Ammon's horn (tissue), 1 donor: Measurements from ENCODE around the gene EFNA3.

Experiments
- DNase-seq: peaks from one replicate; pipeline ENCODE4 v3.0.0-alpha.2; 2016; ENCODE audit warnings: low spot score

EFNA3 gene

GRCh38 chr1:155048449-155049334 lies 29.9 kb upstream of the EFNA3 start:
- no peak for DNase-seq

GRCh38 chr1:155049651-155050559 lies 28.7 kb upstream of the EFNA3 start:
- DNase-seq = no peak

DNA sequence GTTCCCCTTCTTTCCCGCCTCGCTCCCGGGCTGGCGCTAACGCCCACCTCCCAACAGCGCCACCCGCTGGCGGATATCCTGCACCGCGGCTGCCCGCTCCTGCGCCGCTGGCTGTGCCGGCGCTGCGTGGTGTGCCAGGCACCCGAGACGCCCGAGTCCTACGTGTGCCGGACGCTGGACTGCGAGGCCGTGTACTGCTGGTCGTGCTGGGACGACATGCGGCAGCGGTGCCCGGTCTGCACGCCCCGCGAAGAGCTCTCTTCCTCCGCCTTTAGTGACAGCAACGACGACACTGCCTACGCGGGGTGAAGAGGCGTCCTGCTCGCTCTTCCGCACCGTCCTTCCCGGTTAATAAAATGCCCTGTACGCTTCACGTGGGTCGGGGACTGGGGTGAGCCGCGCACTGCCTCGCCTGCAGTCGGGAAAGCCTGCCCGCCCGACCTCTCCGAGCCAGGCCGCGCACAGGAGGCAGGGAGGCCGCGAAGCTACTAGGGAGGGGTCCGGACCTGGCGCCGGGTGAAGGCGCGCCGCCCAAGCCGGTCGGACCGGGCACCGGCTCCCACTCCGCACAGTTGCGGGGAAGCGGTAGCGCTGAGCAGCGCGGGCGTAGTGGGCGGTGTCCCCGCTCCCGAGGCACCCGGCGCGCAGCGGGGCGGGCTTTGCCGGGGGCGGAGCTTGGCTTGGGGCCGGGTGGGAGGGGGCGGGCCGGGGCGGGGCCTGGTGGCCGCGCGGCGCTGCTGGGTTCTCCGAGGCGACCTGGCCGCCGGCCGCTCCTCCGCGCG lies 27.9 kb upstream of the EFNA3 start, which contains the start of gene ADAM15:
TSS of gene ADAM15 (plus strand) at position 757 of the 782 bp plus-strand sequence. CDS start 71 bp downstream, outside the sequence.
- peak; percentile 82 for DNase-seq

- DNase-seq = no peak
Measured at GRCh38 chr1:155051342-155051776, 27.3 kb upstream of the EFNA3 start.

GRCh38 chr1:155051777-155052398 lies 26.7 kb upstream of the EFNA3 start:
- DNase-seq = peak; percentile 63

DNA sequence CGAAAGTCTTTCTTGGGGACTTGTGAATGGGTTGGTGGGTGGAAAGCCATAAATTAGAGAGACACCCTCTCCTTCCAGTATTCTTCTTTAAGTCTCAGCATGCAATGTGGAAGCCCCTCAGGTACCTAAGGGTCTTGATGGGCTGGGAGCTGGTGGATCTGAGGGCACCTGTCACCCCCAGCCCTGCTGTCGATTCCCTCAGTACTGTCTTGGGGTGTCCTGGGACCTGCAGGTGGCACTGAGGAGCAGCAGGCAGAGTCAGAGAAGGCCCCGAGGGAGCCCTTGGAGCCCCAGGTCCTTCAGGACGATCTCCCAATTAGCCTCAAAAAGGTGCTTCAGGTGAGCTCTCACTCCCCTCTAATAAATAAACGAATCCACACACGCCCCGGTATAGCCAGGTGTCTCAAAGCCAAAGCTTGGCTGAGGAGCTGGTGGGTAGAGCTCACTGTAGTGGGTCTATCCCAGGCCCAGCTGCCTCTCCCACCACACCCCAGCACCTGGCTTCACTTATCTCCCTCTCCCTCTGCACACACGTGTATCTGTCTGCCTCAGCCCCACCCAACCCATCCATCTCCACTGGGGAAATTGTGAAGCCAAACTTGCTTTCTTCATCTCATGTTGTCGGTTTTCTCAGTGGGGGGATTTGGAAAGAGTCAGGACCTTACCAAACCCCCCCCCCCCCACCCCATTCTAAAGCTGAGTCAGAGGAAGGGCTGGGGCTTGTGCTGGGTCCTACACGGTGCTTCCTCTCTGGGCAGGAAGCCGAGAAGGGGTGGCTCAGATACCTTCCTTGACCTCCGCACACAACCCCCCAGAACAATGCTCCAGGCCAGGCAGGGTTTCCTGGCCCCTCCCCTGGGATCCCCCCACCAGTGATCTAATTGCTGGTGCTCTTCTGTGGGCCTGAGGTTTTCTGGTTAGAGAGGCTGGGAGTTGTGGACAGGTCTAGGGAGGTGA lies 25.9 kb upstream of the EFNA3 start:
- DNase-seq = no peak

DNA sequence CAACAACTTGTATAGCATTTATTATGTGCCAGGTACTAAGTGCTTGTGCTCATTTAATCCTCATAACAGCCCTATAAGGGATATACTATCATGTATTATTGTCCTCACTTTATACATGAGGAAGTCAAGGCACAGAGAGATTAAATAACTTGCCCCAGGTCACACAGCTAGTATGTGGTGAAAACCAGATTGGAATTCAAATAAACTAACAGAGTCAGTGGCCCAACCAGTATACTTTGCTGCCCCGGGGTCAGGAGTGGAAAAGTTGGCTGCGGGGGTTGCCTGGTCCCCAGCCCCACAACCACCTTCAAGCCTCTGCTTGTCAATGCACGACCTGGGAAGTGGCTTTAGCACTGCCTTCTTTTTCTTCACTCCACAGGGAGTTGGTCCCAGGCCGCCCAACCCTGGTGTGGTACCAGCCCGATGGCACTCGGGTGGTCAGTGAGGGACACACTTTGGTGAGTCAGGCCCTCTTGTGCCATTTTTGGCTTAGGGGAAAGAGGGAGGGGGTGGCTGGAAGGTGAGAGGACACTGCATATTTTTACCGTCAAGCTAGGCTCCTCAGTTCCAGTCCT lies 25.0 kb upstream of the EFNA3 start:
- DNase-seq = no peak

- no peak for DNase-seq
Measured at GRCh38 chr1:155057104-155057503, 21.5 kb upstream of the EFNA3 start.

GRCh38 chr1:155057788-155058211 lies 20.8 kb upstream of the EFNA3 start:
- no peak for DNase-seq

- DNase-seq = no peak
Measured at GRCh38 chr1:155060736-155061135, 17.9 kb upstream of the EFNA3 start.

GRCh38 chr1:155061381-155062150 lies 17.1 kb upstream of the EFNA3 start:
- DNase-seq = peak; percentile 81

DNA sequence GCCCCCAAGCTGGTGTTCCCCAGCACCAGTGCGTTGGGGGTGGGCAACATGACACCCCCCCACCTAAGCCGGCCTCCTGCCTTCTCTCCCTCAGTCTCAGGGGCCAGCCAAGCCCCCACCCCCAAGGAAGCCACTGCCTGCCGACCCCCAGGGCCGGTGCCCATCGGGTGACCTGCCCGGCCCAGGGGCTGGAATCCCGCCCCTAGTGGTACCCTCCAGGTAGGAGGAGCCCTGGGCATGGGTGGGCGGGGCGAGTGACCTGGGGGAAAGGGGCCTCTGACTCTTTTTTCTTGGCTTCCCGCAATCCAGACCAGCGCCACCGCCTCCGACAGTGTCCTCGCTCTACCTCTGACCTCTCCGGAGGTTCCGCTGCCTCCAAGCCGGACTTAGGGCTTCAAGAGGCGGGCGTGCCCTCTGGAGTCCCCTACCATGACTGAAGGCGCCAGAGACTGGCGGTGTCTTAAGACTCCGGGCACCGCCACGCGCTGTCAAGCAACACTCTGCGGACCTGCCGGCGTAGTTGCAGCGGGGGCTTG lies 16.4 kb upstream of the EFNA3 start:
- DNase-seq = no peak

DNA sequence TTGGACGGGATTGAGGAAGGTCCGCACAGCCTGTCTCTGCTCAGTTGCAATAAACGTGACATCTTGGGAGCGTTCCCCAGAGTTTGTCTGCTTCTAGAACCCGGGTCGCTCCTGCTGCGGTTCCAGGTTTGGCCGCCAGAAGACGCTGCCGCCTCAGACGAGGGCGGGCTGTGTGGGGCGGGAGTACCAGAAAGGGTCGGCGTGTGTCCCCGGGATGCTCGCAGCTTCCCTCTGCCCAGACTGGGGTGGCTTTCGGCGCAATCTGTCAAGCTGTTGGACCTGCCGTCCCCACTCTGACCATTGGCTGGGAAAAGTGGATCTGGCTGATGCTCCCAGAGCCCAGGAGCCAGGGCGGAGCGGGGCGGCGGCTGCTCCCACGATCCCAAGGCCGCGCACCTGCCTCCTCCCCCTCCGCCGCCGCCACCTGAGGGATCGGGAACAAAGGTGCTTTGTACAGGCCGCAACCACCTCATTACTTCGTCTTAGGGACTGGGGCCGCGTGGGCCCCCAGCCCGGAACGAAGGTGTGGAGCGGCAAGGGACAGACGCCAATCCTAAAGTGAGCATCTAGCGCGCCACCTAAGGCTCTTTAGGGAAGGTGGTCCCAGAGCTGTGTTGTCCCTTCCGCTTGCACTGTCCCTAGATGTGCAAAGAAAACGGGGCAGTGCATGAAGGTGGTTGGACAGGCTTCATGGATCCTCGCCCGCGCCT lies 15.8 kb upstream of the EFNA3 start:
- DNase-seq = no peak

- DNase-seq = peak; percentile 84
Measured at GRCh38 chr1:155063550-155064110, 15.0 kb upstream of the EFNA3 start, which contains the start of gene EFNA4. EFNA4 (plus strand) TSS chr1:155063740; CDS start chr1:155063824, 84 bp downstream.

DNA sequence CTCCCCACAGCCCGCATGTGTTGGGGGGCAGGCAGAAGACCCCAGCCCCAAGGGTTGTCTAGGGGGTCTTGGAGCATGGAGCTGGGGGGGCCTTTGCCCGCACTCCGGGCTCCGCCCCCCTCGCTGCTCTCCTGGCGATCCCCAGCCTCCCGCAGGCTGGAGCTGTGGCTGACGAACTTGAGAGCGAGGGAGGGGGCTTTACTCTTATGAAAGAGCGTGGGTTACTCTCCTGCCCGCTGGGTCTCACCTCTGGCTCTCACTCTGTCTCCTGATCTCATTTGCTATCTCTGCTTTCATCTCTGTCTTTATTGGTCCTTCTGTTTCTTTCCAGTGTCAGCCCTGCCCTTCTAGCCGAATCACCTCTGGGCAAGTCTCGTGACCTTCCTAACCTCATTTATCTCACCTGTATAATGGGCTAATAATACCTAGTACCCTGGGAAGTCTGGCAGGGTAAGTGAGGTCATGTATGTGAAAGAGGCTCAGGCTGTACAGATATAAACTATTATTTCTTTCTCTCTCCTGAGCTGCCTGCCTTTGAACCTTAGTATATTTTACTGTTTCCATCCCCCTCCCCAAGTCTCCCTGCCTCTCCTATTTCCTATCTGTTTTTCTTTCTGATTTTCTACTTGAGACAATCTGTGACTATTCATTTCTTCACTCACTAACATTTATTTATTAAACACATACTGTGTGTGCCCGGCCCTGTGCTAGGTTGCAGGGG lies 14.4 kb upstream of the EFNA3 start:
- DNase-seq = no peak

DNA sequence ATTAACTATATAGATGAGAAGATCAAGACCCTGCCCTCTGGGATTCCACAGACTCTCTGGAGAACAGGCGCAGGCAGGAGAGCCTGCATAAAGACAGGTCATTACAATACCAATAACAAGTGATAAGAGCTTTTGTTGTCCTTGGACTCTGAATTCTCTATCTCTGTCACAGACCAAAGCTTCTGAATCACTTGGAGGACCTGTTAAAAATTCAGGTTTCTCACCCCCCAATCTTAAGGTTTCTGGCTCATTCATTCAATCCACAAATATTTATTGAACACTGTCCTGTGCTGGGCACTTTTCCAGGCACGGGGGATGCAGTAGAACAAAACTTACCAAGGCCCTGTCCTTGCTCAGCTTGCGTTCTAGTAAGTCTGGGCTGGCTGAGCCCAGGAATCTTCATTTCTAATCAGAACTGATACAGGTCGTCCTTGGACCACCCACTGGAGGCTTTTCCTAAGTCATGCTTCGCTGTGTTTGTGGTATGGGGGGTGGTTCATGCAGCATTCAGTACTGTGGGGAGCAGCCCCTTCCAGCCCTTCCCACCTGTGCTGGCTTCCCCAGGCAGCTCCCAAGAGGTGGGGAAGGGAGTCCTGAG lies 13.7 kb upstream of the EFNA3 start:
- no peak for DNase-seq

GRCh38 chr1:155066777-155067176 lies 11.9 kb upstream of the EFNA3 start:
- no peak for DNase-seq
